ELR (cell line): ENCODE measurements around the gene UTP11.
A peak's percentile ranks its signal among the peaks of the same experiment; 100 is the strongest.
"Not testable (repeated sequence)": the region's sequence is repeated elsewhere in the genome, so short reads cannot be mapped to it uniquely, and the experiment has no call there.

Experiments used
- DNase-seq: peaks from one replicate; pipeline ENCODE4 v3.0.0-alpha.2; 2015; ENCODE audit warnings: low read depth

The UTP11 gene

GRCh38 chr1:38012363-38013226 is at the start of gene UTP11:
UTP11 (plus strand) TSS chr1:38012734; CDS start chr1:38012803, 69 bp downstream.
- DNase-seq: peak; percentile 100

GRCh38 chr1:37964106-37964505 is 48.4 kb upstream of the UTP11 start:
- not testable (repeated sequence) for DNase-seq

- DNase-seq: no peak
Observed at GRCh38 chr1:37965301-37965700, 47.2 kb upstream of the UTP11 start.

GRCh38 chr1:37973684-37974083 is 38.9 kb upstream of the UTP11 start:
- not testable (repeated sequence) for DNase-seq

- no peak for DNase-seq
Observed at GRCh38 chr1:37974567-37974966, 38.0 kb upstream of the UTP11 start.

GRCh38 chr1:37975083-37975482 is 37.5 kb upstream of the UTP11 start:
- peak; percentile 71 for DNase-seq

- no peak for DNase-seq
Observed at GRCh38 chr1:37978541-37978940, 34.0 kb upstream of the UTP11 start.

- DNase-seq: no peak
Observed at GRCh38 chr1:37983546-37983945, 29.0 kb upstream of the UTP11 start.

GRCh38 chr1:37987679-37988078 is 24.9 kb upstream of the UTP11 start:
- no peak for DNase-seq

GRCh38 chr1:37989361-37989930 is 23.1 kb upstream of the UTP11 start:
- DNase-seq: peak; percentile 69

- DNase-seq: no peak
Observed at GRCh38 chr1:37994886-37995566, 17.5 kb upstream of the UTP11 start.

GRCh38 chr1:37995751-37996345 is 16.7 kb upstream of the UTP11 start:
- DNase-seq: peak; percentile 30

- no peak for DNase-seq
Observed at GRCh38 chr1:37997256-37998088, 15.1 kb upstream of the UTP11 start.

GRCh38 chr1:37998089-37998808 is 14.3 kb upstream of the UTP11 start:
- no peak for DNase-seq

- DNase-seq: peak; percentile 19
Observed at GRCh38 chr1:37998913-37999429, 13.6 kb upstream of the UTP11 start.

GRCh38 chr1:37999430-38000232 is 12.9 kb upstream of the UTP11 start:
- DNase-seq: peak; percentile 65

GRCh38 chr1:38000233-38000528 is 12.4 kb upstream of the UTP11 start:
- DNase-seq: no peak

- DNase-seq: peak; percentile 87
Observed at GRCh38 chr1:38000529-38001455, 11.7 kb upstream of the UTP11 start.
